Vagina (tissue), 2 donors: ENCODE measurements around the gene IMPA2.

Source experiments
- CTCF ChIP-seq, 3 experiments: fragments of 450-650 bp in 2 of 3; fragments of 200-600 bp in 1 of 3; sonication (generic) in 1 of 3; IDR thresholded peaks; one replicate each; pipeline ENCODE4 v1.5.1; 2017 to 2019; ENCODE audit warnings: antibody characterized with exemption in 3 of 3, mild to moderate bottlenecking in 2 of 3, moderate library complexity in 2 of 3
- POLR2AphosphoS5 ChIP-seq, 2 donors: sonication (generic); formaldehyde crosslinking; IDR thresholded peaks; one replicate each; pipeline ENCODE4 v1.9.0; 2017; ENCODE audit warnings: antibody characterized with exemption in 2 of 2, mild to moderate bottlenecking in 2 of 2, low read depth in 1 of 2; ENCODE audit not compliant: insufficient read depth in 1 of 2

GRCh38 chr18:11977153-11977466, 4.2 kb upstream of the IMPA2 start:
- no peak for TF ChIP-seq CTCF (IDR thresholded peaks at IDR 0.05)
- TF ChIP-seq POLR2AphosphoS5 (IDR thresholded peaks at IDR 0.05; ENCODE audit: insufficient read depth in 1 of 2, low read depth in 1 of 2) = no peak
